Breast epithelium (tissue), 4 donors: Measurements from ENCODE around the gene CLSTN2. TPM values are rescaled to one million over a fixed set of nuclear protein-coding genes. Genes with fewer than 3 reads are reported as not detected.

ENCODE experiments used
- DNase-seq, 2 donors: peaks; one replicate each; pipeline ENCODE4 v3.0.0-alpha.2; 2019; ENCODE audit warnings: low spot score in 2 of 2
- H3K27ac ChIP-seq, 2 donors: fragments of 200-600 bp; sonication (generic) in 1 of 2; one replicate each; pipeline ENCODE4 v1.5.1; 2016 to 2019; ENCODE audit warnings: mild to moderate bottlenecking in 1 of 2
- H3K27me3 ChIP-seq, 2 donors: fragments of 200-600 bp; sonication (generic) in 1 of 2; one replicate each; pipeline versions ENCODE4 v1.5.1 to v1.6.0; 2017 to 2019; ENCODE audit warnings: control low read depth in 1 of 2, mild to moderate bottlenecking in 1 of 2
- H3K36me3 ChIP-seq: fragments of 200-600 bp; one replicate; pipeline ENCODE4 v1.5.1; 2019
- H3K4me1 ChIP-seq, 2 donors: fragments of 200-600 bp; sonication (generic); one replicate each; pipeline ENCODE4 v1.5.1; 2016 to 2019; ENCODE audit warnings: control low read depth in 1 of 2
- H3K4me3 ChIP-seq, 3 donors: fragments of 200-600 bp; sonication (generic); 1 replicate in 2 of 3; 2 replicates in 1 of 3; pipeline ENCODE4 v1.5.1; 2016 to 2019; ENCODE audit warnings: mild to moderate bottlenecking in 3 of 3, moderate library complexity in 2 of 3
- H3K9me3 ChIP-seq, 2 donors: fragments of 200-600 bp; sonication (generic) in 1 of 2; one replicate each; pipeline ENCODE4 v1.5.1; 2016 to 2019; ENCODE audit warnings: control low read depth in 1 of 2
- CTCF ChIP-seq, 3 donors: fragments of 450-650 bp; IDR thresholded peaks; one replicate each; pipeline ENCODE4 v1.5.1; 2016 to 2017; ENCODE audit warnings: antibody characterized with exemption in 3 of 3, mild to moderate bottlenecking in 3 of 3, moderate library complexity in 3 of 3
- POLR2A ChIP-seq: fragments of 450-650 bp; IDR thresholded peaks from one replicate; pipeline ENCODE4 v1.6.1; 2016; ENCODE audit warnings: antibody characterized with exemption, mild to moderate bottlenecking, moderate library complexity
- POLR2AphosphoS5 ChIP-seq, 3 donors: sonication (generic); formaldehyde crosslinking; IDR thresholded peaks; one replicate each; pipeline ENCODE4 v1.6.1; 2017; ENCODE audit warnings: antibody characterized with exemption in 3 of 3
- intact Hi-C: fragments of 100-400 bp; cut with DNase I; formaldehyde crosslinking; loops from one replicate; pipeline ENCODE4 v1.15.1; 2023; ENCODE audit warnings: low total_unique reads
- total RNA-seq, 3 donors: library from RNA; depleted of rRNA; stranded (reverse); fragments of >200 nt; gene quantifications; one replicate each; pipeline ENCODE4 v1.1.0, GENCODE V29; 2016

CLSTN2 gene
- total RNA-seq, 3 donors from 2014 or later: 15.5 to 75.5 (median 33.1) TPM

DNA sequence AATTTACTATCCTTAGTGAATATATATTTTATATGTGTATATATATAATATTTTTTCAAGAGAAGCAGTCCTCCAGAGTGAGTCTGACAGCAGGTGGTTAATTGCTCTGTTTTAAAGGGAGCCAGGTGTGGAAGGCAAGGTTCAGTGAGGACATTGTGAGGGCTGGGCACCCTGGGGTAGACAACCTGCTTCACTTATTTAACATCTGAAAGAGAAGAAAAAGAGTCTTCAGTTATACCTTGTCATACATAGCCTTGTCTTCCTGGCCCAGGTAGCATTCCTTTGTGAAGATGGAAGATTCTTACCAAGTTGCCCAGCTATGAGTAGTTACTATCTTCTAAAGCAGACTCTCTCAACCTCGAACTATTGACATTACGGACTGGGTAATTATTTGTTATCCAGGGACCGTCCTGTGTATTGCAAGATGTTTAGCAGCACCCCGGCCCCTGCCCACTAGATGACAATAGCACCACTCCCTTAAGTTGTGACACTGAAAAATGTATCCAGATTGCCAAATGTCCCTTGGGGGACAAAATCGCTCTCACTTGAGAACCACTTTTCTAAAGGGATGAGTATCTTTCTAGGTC, 406.9 kb downstream of the CLSTN2 start:
- Histone ChIP-seq H3K4me3 (no peak overlapping the region), H3K9me3 (peaks cover 4 to 5% of the 10 kb centered on the region in 2 donors), H3K27ac (no peak overlapping the region), H3K4me1 (no peaks in the 10 kb centered on the region), H3K27me3 (no peaks in the 10 kb centered on the region), H3K36me3 (no peaks in the 10 kb centered on the region)
- no peak for DNase-seq
- intact Hi-C loops: no loop called here
- TF ChIP-seq POLR2AphosphoS5 (IDR thresholded peaks at IDR 0.05): no peak
- TF ChIP-seq CTCF (IDR thresholded peaks at IDR 0.05): no peak
- TF ChIP-seq POLR2A: no peak

GRCh38 chr3:140342668-140343067, 407.7 kb downstream of the CLSTN2 start:
- Histone ChIP-seq H3K4me1 (no peaks in the 10 kb centered on the region), H3K4me3 (no peak overlapping the region), H3K27me3 (no peaks in the 10 kb centered on the region), H3K27ac (no peak overlapping the region), H3K9me3 (peaks cover 4 to 5% of the 10 kb centered on the region in 2 donors), H3K36me3 (no peaks in the 10 kb centered on the region)
- intact Hi-C loops: no loop called here
- no peak for DNase-seq
- TF ChIP-seq POLR2A (no peak), CTCF (IDR thresholded peaks at IDR 0.05) (no peak), POLR2AphosphoS5 (IDR thresholded peaks at IDR 0.05) (no peak)

DNA sequence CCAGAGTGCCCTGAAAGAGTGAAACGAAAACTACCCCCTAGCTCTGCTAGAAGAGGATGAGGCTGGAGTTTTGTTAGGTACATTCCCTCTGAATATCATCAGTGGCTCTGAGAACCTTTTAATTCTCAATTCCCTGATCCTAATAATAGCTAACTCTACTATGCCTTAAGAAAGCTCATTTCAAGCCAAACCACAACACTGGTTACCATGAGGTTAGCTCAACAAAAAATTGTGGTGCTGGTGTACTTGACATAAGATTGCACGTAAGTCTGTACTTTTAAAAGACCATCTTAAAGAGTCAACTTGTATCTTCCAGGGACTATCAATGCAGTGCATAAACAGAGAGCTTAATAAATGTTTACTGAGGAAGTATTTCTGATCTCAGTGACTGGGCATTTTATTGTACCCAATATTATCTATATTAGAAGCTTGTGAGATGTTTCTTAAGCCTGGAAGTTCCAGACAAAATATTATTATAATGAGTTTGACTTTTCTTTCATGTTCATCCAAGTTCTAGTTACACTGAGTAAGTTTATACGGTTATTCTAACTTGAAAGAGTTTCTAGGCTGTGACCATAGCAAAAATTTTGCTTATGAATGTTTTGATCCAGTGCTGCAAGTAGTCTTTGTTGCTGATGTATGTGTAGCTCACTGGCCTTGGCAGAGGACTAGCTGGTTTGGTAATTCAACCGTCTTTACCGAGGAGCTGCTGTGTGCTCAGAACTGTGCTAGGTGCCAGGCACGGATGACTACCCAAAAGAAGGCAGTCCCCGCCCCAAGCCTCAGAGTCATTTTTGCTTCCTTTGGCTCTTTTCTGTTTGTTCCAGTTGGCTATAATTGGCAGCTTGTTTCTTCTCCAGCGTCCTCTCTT, 408.5 kb downstream of the CLSTN2 start:
- Histone ChIP-seq H3K27me3 (no peaks in the 10 kb centered on the region), H3K9me3 (peaks cover 4 to 5% of the 10 kb centered on the region in 2 donors), H3K36me3 (no peaks in the 10 kb centered on the region), H3K27ac (no peak overlapping the region), H3K4me1 (no peaks in the 10 kb centered on the region), H3K4me3 (no peak overlapping the region)
- no peak for TF ChIP-seq POLR2A
- no peak for TF ChIP-seq CTCF (IDR thresholded peaks at IDR 0.05)
- no peak for TF ChIP-seq POLR2AphosphoS5 (IDR thresholded peaks at IDR 0.05)
- intact Hi-C loops: no loop called here
- DNase-seq: no peak

DNA sequence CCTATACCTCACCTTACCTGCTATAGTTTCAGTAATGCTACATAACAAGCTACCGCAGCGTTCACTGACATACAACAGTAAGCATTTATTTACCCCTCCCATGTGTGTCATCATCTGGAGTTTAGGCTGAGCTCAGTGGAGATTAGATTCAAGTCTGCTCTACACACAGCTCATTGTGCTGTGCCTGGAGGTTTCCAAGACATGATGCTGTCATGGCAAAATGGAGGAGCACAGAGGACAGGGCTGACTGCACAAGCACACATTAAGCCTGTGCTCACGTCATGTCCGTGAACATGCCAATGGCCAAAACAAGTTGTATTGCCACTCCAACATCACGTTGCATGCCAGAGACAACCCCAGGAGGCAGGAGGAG, 409.1 kb downstream of the CLSTN2 start:
- Histone ChIP-seq H3K9me3 (peaks cover 4 to 5% of the 10 kb centered on the region in 2 donors), H3K27me3 (no peaks in the 10 kb centered on the region), H3K4me3 (no peak overlapping the region), H3K4me1 (no peaks in the 10 kb centered on the region), H3K27ac (no peak overlapping the region), H3K36me3 (no peaks in the 10 kb centered on the region)
- DNase-seq: no peak
- TF ChIP-seq POLR2A (no peak), POLR2AphosphoS5 (IDR thresholded peaks at IDR 0.05) (no peak), CTCF (IDR thresholded peaks at IDR 0.05) (no peak)
- intact Hi-C loops: no loop called here

DNA sequence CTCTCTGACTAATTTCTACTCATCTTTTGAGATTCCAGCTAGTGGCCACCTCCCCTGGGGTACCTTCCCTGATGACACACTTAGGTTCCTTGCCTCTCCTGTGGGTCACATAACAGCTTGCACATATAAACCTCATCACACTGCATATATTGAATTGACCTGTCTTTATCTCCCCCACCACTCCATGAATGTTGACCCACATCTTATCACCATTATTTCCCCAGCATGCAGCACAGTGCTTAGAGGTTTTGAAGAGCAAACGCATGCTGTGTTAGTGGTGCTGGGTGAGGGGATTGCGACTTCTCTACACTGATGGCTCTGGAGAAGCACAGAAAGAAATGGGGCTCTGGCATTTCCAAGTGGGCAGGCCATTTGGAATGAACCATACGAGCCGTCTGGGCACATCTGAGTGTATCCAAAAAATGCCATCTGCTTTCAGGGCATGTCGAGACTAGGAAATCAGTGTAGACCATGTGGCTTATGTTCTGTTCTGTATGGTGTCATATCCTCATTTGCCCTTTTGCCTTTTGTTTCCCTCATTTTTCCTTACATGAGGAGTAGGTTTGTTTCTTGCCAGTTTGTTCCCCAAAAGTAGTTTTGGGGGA, 409.7 kb downstream of the CLSTN2 start:
- Histone ChIP-seq H3K4me3 (no peak overlapping the region), H3K27ac (no peak overlapping the region), H3K9me3 (peaks cover 4 to 5% of the 10 kb centered on the region in 2 donors), H3K36me3 (no peaks in the 10 kb centered on the region), H3K27me3 (no peaks in the 10 kb centered on the region), H3K4me1 (no peaks in the 10 kb centered on the region)
- DNase-seq: no peak
- intact Hi-C loops: no loop called here
- no peak for TF ChIP-seq POLR2A
- no peak for TF ChIP-seq POLR2AphosphoS5 (IDR thresholded peaks at IDR 0.05)
- TF ChIP-seq CTCF (IDR thresholded peaks at IDR 0.05): no peak
